ENCODE measurements around the gene CITED1.

Gene CITED1

GRCh38 chrX:72299891-72300630 lies 5.7 kb downstream of the CITED1 start:
- no peak for TF ChIP-seq CTCF (IDR thresholded peaks at IDR 0.05; ENCODE audit: low read depth, low read length, missing control alignments)
- no peak for DNase-seq (ENCODE audit: low read depth)
- H3K4me3 ChIP-seq (ENCODE audit: low read depth, low read length), result no peak overlapping the region

GRCh38 chrX:72297953-72298730 lies 7.6 kb downstream of the CITED1 start:
- TF ChIP-seq CTCF (IDR thresholded peaks at IDR 0.05; ENCODE audit: low read depth, low read length, missing control alignments), result peak; percentile 53
- no peak overlapping the region for H3K4me3 ChIP-seq (ENCODE audit: low read depth, low read length)
- DNase-seq (ENCODE audit: low read depth), result no peak

GRCh38 chrX:72296991-72297390 lies 8.7 kb downstream of the CITED1 start:
- no peak overlapping the region for H3K4me3 ChIP-seq (ENCODE audit: low read depth, low read length)
- TF ChIP-seq CTCF (IDR thresholded peaks at IDR 0.05; ENCODE audit: low read depth, low read length, missing control alignments), result no peak
- no peak for DNase-seq (ENCODE audit: low read depth)

GRCh38 chrX:72295745-72296144 lies 10.0 kb downstream of the CITED1 start:
- no peak overlapping the region for H3K4me3 ChIP-seq (ENCODE audit: low read depth, low read length)
- TF ChIP-seq CTCF (IDR thresholded peaks at IDR 0.05; ENCODE audit: low read depth, low read length, missing control alignments), result no peak
- no peak for DNase-seq (ENCODE audit: low read depth)

- TF ChIP-seq CTCF (IDR thresholded peaks at IDR 0.05; ENCODE audit: low read depth, low read length, missing control alignments), result no peak
- no peak overlapping the region for H3K4me3 ChIP-seq (ENCODE audit: low read depth, low read length)
- DNase-seq (ENCODE audit: low read depth), result no peak
Measured at GRCh38 chrX:72294497-72294896, 11.2 kb downstream of the CITED1 start.

GRCh38 chrX:72282302-72282701 lies 23.4 kb downstream of the CITED1 start:
- no peak for TF ChIP-seq CTCF (IDR thresholded peaks at IDR 0.05; ENCODE audit: low read depth, low read length, missing control alignments)
- no peak for DNase-seq (ENCODE audit: low read depth)

More at GRCh38 chrX:72282302-72282701, 23.4 kb downstream of the CITED1 start:
- H3K4me3 ChIP-seq (ENCODE audit: low read depth, low read length), result no peak overlapping the region
